Stromal cell of bone marrow (primary cell): Measurements from ENCODE around the gene KRT31.
"Not testable (repeated sequence)": the region's sequence is repeated elsewhere in the genome, so short reads cannot be mapped to it uniquely, and the experiment has no call there.

Experiments used
- DNase-seq: peaks from one replicate; pipeline ENCODE4 v3.0.0-alpha.2; 2012; ENCODE audit warnings: low read depth

KRT31 gene

DNA sequence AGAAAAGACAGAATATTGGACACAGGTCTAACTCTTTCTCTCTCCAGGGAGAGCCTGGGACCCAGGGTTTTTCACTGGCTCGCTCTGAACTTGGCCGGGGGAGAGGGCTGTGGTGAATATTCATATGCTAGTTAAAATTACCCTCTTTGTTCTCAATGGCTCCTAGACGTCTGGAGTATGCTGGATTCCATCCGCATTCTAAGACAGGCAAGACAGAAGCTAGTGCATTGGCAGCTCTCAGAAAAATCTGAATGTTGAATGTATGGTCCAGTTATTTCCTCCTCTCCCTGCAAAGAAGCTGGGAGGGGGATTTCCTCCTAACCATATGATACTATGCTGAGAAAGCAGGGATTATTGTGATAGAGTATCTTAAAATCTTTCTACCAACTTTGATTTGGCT, 9.7 kb downstream of the KRT31 start:
- no peak for DNase-seq

DNA sequence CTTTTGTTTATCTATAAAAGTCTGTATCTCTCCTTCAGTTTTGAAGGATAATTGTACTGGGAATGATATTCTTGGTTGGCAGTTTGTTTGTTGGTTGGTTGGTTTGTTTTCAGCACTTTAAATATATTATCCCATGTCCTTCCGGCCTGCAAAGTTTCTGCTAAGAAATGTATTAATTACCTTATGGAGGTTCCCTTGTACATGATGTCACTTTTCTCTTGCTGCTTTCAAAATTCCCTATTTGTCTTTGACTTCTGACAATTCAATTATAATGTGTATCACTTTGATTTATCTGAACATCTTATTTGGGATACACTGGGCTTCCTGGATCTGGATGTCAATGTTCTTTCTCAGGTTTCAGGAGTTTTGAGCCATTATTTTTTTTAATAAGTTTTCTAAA, 11.2 kb downstream of the KRT31 start:
- no peak for DNase-seq

DNA sequence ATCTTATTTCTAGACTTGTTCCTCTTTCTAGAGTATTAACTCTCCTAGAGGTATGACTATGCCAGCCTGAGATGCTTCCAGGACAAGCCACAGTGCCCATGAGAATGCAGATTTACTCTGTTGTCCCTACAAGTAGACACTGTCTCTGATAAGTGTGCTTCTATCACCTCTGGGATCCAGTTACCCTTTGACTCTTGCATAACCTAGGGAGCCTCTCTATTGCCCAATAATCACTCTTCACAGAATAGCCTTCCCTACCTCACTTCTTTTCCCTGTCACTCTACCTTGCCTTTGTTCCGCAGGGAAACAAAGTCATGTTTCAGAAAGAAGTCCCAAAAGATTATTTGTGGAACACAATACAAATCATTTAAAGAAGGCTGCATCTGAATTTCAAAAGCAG, 13.7 kb downstream of the KRT31 start:
- no peak for DNase-seq

DNA sequence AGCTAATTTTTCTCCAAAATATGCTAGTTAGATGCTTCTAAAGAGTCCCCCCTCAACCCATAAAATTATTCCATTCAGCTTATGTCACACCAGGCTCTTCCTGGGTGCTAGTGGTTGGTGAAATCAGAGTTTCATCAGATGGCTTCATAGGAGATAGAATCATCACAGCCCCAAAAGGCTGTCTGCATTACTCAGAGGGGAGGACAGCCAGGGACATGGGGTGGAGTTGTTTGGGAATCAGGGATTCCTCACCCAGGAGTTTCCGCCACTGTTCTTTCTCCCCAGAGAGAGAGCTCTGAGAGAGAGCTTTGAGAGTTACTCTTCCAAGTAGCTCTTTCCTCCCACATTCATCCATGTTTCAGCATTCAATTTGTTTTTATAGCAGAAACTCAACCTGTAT, 15.0 kb downstream of the KRT31 start:
- peak; percentile 62 for DNase-seq

DNA sequence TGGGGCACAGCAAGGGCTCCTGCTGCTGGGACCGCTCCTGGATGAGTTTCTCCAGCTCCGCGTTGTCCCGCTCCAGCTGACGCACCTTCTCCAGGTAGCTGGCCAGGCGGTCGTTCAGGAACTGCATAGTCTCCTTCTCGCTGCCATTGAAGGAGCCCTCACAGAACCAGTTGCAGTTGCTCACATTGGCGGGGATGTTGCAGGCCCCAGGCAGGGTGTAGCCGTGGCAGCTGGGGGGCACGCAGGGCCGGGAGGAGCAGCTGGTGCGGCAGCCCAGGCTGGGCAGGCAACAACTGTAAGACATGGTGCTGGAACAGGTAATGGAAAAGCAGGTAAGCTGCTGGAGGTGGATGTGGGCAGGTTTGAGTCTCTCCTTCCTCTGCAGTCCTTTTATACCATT, 15.5 kb downstream of the KRT31 start, which contains the start of gene KRT34:
TSS of gene KRT34 (minus strand) at position 364 of the 400 bp plus-strand sequence. CDS start at position 304, 60 bp downstream.
- not testable (repeated sequence) for DNase-seq

DNA sequence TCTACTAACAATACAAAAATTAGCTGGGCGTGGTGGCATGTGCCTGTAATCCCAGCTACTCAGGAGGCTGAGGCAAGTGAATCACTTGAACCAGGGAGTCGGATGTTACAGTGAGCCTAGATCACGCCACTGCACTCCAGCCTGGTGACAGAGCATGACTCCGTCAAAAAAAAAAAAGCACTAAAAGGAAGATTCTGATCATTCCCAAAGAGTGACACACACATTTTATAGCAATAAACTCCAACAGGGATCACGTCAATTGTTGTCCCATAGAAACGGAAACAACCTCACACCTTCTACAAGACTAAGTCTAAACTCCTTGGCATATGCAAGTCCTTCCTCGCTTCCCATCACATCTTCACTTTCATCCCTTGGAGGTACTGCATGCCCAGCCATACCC, 17.3 kb downstream of the KRT31 start:
- DNase-seq, result peak; percentile 60

DNA sequence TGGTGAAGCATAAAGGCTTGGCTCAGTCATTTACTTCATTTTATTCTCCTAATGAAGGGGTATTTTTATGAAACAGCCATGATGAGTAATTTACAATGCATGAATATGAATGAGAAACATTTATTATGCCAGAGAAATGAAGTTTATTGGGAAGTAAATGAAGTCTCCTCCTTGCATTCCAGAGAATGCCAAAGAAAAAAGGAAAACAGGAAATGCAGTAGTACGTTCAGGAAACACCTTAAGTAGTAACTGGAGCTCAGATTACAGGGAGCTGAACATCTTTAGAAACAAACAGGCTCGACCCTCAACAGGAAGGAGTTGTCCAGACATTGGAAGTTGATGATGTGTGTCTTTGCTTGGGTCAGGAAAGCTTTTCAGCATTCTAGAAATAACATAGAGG, 19.9 kb downstream of the KRT31 start:
- DNase-seq, result no peak

DNA sequence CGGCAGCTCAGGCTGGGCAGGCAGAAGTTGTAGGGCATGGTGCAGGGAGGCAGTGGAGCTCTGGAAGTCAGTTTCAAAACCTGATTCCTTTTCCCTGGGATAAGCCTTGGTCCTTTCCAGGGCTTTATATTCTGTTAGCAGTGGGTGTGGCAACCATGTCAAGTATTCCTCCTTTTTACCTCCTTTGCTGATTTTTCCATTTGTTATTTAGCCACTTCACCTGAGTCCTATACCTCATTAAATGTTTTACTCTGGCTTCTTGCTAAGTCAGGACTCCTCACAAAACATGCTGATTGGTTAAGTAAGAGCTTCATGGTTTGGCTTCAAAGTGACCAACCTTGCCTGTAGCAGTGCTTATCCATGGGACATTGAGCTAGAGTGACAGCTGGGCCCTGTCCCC, 27.7 kb downstream of the KRT31 start, which contains the start of gene KRT33B:
TSS of gene KRT33B (minus strand) at position 101 of the 400 bp plus-strand sequence. CDS start at position 38, 63 bp downstream.
- no peak for DNase-seq

DNA sequence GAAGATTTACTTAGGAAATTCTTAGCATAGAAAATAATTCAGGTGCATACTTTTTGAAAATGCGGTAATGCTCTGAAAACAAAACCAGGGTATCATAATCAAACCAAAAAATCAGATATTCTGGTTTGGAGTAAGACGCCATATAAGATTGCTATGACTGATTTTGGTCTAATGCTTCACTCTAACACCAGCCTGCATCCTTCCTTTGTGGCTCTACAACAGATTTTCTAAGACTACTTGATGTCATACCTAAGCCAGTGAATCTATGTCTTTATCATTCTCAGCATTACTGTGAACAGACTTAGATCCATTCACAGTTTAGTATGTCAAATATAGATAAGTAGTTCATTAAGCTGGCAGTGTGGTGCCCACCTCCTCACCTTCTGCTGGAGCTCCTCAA, 28.4 kb downstream of the KRT31 start:
- no peak for DNase-seq

DNA sequence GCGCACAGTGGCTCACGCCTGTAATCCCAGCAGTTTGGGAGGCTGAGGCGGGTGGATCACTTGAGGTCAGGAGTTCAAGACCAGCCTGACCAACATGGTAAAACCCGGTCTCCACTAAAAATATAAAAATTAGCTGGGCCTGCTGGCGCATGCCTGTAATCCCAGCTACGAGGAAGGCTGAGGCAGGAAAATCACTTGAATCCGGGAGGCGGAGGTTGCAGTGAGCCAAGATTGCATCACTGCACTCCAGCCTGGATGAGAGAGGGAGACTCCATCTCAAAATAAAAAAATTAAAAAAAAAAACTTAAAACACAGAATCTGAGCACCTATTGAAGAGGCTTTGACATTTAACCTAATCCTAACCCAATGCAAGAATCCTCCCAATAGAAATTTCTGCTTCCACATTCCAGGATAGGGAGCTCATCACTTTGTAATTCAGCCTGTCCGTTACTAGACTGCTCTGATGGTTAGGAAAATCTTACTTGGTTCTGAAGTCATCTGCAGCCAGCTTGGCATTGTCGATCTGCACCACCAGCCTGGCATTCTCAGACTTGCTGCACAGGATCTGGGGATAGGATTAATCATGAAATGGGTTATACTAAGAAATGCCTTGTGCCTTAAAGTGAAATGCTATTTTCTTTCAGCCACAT, 29.9 kb downstream of the KRT31 start:
- peak; percentile 77 for DNase-seq

DNA sequence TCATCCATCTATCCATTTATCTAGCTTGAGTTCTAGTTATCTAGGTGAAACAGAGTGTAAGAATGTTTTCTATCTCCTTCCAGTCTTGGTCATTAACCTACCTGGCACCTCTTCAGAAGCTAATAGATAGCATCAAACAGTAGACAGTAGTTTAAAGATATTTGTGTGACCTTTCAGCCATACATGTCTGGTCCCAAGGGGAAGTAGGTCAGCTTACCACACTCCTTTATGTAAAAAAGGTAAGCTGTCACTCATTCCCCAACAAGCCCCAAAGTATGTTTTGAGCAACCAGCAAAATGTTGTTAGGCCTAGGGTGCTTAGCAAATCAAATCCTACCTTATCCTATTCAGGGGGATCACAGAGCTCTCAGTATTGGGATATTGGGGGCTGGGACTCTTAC, 31.3 kb downstream of the KRT31 start:
- DNase-seq, result no peak

DNA sequence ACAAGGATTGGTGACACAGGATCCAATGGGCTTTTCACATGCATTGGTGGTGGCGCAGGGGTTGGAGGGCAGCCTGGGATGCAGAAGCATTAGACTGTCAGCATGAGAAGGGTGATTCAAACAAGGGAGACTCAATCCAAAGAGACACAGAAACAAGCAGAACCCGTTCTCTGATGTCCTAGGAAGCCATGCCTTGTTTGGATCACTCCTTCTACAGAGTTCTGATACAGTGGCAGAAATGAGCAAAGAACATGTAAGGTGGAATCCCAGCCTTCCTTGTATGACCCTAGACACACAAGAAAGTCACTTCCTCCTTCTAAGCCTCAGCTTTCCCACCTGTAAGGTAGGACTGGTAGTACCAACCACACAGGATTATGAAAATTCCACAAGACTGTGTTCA, 33.5 kb downstream of the KRT31 start:
- no peak for DNase-seq

DNA sequence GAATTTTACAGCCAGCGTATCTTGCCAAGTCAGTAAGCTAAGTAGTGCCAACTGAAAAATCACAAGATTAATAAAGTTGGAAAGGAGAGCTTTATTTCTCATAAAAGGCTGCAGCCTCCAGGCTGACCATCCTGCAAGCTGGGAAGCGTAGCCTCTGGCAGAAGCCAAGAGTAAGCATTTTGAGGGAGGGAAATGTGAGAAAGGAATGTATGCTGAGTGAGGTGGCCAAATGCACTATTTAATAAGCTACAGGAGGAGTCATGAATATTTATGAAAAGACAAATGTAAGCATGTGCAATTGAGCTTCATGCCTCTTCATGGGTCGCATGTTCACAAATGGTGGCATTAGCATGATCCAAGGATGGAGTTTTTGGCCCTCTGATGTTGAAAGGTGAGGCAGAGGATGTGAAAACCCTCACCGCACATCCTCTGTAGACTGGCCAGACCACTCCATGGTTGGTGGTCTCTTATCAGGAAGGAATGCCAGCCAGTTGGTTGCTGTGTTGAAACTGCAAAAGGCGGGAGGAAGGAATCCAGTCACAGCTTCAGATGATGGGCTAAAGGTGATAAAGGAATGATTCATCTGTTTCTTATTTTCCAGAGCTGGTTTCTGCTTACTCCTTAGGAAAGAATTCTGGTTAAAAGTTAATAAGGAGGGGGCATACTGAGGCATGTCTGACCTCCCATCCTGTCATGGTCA, 37.0 kb downstream of the KRT31 start:
- DNase-seq, result no peak

DNA sequence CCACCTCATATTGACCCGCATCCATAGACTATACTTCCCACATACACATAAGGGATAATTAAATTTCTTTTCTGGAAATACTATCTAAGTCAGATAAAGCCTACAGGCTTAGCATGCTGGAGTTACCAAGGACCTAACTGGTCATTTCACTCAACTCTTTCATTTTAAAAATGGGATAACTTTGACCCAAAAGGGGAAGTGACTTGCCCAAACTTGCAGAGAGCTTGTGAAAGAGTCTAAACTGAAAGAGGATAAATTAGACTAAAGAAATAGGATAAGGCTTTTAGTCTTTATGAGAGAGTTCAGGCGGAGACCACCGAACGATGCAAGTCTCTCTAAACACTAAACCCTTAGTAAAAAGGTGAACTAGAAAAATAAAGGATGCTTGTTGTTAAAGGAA, 42.9 kb downstream of the KRT31 start:
- DNase-seq, result no peak

DNA sequence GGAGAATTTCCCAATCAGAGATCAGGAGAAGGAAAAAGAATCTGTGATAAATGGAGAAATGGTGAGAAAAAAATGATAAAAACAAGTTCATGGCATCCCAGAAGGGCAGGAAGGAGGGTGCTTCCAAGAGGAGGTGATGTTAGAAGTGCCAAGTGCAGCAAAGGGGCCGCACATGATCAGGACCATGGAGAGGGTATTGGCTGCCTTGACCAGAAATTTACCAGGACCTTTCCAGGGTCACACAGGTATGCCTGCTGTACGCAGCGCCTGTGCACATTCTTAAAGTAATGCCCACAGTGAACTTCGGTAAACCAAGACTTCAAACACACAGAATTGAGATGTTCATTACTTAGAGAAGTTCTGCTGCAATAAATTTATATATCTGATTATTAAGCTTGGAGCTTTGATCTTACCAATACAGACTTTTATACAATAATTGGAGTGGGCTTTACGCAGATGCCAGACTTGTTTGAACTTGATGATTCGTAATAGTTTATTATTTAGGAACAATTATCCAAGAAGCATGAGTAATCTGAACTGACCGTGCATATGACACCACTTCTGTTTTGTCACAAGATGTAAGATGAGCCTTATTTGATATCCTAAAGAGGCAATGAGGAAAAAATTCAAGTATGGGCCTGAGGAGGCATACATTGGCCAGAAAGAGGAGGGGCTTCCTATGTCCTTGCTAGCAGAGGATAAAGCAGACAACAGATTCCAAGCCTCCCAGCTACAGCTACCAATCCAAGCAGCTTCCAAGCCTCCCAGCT, 44.6 kb downstream of the KRT31 start:
- no peak for DNase-seq

DNA sequence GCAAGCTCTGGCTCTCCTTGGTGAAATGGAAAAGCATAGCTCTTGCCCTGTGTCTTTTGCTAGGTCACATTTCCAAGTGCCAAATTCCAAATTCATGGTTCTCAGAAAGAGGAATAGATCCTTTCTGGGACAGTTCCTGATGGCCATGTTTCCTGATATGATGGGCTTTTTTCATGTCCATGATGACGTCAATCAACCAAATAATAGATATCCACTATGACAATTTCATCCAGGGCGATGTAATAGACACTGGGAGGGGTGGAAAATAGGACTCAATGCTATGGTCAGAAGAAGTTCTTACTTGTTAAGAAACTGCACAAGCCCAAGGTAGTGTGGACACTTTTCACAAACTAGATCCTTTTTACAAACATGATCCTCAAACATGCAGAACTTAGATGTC, 46.2 kb downstream of the KRT31 start:
- DNase-seq, result no peak

DNA sequence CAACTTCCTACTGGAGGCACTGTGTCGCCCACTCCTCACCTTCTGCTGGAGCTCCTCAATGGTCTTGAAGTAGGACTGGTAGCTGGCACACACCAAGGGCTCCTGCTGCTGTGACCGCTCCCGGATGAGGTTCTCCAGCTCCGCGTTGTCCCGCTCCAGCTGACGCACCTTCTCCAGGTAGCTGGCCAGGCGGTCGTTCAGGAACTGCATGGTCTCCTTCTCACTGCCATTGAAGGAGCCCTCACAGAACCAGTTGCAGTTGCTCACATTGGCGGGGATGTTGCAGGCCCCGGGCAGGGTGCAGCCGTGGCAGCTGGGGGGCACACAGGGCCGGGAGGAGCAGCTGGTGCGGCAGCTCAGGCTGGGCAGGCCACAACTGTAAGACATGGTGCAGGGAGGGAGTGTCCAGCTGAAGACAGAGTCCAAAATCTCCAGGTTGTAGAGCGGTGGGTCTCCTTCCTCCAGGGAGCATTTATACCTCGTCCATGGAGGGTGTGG, 47.0 kb downstream of the KRT31 start, which contains the start of gene KRT33A:
TSS of gene KRT33A (minus strand) at position 448 of the 498 bp plus-strand sequence. CDS start at position 387, 61 bp downstream.
- not testable (repeated sequence) for DNase-seq

DNA sequence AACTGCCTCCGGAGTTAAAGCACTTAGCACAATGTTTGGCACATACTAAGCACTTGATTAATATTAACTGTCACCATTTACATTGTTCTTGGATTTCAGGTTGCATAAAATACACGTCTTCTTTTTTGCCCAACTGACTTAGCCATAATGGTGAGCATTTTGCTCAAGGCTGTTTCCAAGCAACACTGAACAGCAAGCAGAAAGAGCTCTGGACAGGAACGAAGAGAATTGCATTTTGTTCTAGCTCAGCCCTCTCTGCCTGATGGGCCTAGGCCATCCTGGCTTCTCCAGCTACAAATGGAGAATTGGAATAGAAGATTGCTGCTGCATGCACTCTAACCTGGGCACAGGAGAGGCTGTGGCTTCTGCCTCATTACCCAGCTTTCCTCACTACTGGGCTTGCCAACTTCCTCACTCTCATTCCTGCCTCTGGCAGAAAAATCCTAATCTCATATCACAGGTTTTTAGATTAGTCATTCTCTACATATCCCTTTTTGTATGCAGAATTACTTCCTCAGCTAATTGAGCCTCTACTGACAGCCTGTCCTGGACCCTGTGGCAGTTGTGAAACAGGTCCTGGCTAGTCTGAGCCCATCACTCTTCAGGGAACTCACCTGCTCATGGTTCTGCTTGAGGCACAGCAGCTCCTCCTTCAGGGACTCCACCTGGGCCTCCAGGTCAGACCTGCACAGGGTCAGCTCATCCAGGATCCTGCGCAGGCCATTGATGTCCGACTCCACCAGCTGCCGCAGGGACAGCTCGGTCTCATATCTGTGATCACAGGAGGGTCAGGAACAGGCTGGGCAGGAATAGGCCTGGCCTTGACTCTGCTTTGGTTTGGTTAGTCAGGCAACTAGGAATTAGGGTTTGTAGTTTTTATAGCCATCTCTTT, 49.3 kb downstream of the KRT31 start:
- no peak for DNase-seq

DNA sequence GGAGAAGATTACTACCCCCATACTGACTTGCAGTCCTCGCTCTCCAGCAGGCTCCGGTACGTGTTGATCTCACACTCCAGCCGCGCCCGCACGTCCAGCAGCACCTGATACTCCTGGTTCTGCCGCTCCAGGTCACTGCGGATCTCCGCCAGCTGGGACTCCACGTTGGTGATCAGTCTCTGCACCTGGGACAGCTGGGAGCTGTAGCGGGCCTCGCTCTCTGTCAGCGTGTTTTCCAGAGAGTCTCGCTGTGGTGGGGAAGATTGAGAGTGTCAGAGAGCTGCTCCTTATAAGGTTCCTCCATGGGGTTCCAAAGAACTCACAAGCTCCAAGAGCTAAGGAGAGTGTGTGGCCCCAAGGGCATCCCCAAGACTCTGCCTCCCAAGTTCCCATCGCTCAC, 51.0 kb downstream of the KRT31 start:
- not testable (repeated sequence) for DNase-seq

DNA sequence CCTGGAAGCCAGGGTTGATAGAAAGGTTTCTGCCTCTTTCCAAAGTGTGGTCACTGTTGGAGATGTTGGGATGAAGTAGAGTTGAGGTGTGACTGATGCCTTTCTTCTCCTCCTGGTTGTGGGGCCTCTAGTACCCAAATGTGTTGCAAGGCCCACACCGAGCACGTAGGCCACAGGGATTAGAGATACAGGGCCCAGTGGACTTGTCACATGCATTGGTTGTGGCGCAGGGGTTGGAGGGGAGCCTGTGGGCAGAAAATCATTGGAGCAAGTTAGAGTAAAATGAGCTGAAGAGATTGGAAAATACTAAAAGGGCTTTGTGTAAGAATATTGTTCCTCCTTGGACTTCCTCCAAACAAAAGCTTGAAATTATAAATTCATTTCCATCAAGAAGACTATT, 51.4 kb downstream of the KRT31 start:
- no peak for DNase-seq
